GM18951 (cell line): ENCODE data around the gene ARSK.

ENCODE experiments used
- POLR2A ChIP-seq: IDR thresholded peaks from 4 replicates; pipeline ENCODE4 v1.6.1; 2011; ENCODE audit warnings: mild to moderate bottlenecking; ENCODE audit not compliant: insufficient read length, insufficient read depth; ENCODE audit errors: extremely low read depth
- in situ Hi-C: fragments of 300-500 bp; cut with MboI; formaldehyde crosslinking; loops from one replicate; pipeline ENCODE4 v1.12.0; 2022; ENCODE audit warnings: low sequenced_read_pairs, mixed read lengths, inconsistent platforms; ENCODE audit not compliant: unreplicated experiment

Gene ARSK

GRCh38 chr5:95649842-95650620, 95.1 kb downstream of the ARSK start:
- no peak for TF ChIP-seq POLR2A

GRCh38 chr5:95652849-95653248, 97.9 kb downstream of the ARSK start:
- TF ChIP-seq POLR2A: no peak
- in situ Hi-C loops: loop anchor here (25.0 kb wide), 1 partner anchor 684 kb away; no protein-coding TSS in a partner anchor

More at GRCh38 chr5:95649842-95650620, 95.1 kb downstream of the ARSK start:
- in situ Hi-C loops: loop anchor here (25.0 kb wide), 1 partner anchor 687 kb away; no protein-coding TSS in a partner anchor

- in situ Hi-C loops: loop anchor here (25.0 kb wide), 1 partner anchor 683 kb away; no protein-coding TSS in a partner anchor
- no peak for TF ChIP-seq POLR2A
These were observed 99.3 kb downstream of the ARSK start for GRCh38 chr5:95654196-95654595.
